ENCODE results near the gene UBASH3A.

DNA sequence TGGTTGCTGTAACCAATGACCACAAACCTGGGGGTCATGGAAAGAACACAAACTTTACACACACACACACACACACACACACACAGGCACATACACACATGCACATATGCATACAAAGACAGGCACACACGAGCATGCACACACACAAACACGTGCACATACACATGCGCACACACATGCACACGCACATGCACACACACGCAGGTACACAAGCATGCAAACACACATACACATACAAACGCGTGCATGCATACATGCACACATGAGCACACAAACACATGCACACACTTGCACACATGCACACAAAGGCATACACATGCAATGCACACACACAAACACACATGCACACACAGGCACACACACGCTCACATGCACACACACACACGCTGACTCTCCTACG lies 44.0 kb downstream of the UBASH3A start:
- TF ChIP-seq, protein P1, sequence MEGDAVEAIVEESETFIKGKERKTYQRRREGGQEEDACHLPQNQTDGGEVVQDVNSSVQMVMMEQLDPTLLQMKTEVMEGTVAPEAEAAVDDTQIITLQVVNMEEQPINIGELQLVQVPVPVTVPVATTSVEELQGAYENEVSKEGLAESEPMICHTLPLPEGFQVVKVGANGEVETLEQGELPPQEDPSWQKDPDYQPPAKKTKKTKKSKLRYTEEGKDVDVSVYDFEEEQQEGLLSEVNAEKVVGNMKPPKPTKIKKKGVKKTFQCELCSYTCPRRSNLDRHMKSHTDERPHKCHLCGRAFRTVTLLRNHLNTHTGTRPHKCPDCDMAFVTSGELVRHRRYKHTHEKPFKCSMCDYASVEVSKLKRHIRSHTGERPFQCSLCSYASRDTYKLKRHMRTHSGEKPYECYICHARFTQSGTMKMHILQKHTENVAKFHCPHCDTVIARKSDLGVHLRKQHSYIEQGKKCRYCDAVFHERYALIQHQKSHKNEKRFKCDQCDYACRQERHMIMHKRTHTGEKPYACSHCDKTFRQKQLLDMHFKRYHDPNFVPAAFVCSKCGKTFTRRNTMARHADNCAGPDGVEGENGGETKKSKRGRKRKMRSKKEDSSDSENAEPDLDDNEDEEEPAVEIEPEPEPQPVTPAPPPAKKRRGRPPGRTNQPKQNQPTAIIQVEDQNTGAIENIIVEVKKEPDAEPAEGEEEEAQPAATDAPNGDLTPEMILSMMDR (IDR thresholded peaks at IDR 0.05) = no peak
- no peak for TF ChIP-seq EZH2 (IDR thresholded peaks at IDR 0.05; ENCODE audit: borderline replicate concordance, insufficient read depth, low read depth, low read length, poor library complexity, severe bottlenecking)

Measured in B cell (primary cell).